ENCODE measurements around the gene DSCAM. TPM values are rescaled to one million over a fixed set of nuclear protein-coding genes. Genes with fewer than 3 reads are reported as not detected.
"Not testable (repeated sequence)": the region's sequence is repeated elsewhere in the genome, so short reads cannot be mapped to it uniquely, and the experiment has no call there.

DSCAM gene
- total RNA-seq, 1 experiment from 2014 or later: not detected

DNA sequence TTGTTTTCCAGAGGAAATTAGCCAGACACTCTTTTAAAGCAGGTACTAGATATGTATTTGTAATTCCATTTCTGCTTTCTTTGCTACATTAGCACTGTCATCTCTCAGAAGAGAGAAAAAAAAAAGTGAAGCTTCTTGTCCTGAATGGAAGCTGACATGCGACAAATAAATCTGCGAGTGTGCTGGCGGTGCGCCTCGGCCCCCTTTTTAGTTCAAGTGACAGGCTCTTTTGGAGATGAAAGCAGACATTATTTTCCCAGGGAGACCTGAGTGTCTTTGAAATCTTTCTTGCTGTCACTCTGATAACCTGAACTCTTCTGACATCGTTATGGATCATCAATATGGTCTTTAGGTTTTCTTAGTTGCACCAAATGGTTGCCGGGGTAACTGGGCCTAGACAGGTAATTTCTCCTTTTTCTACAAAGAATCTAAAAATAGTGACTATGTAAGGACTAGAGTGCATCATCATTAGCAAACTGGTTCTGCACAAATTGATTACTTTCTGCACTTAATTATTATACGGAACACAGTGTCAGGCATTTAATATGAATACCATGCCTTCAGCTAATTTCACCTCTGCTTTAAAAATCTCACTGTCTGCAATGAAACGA lies 501.1 kb downstream of the DSCAM start:
- Histone ChIP-seq H3K4me3 (no peak overlapping the region), H3K36me3 (no peaks in the 10 kb centered on the region), H3K27me3 (peaks cover 4% of the 10 kb centered on the region), H3K9me3 (no peaks in the 10 kb centered on the region)
- no peak for DNase-seq

DNA sequence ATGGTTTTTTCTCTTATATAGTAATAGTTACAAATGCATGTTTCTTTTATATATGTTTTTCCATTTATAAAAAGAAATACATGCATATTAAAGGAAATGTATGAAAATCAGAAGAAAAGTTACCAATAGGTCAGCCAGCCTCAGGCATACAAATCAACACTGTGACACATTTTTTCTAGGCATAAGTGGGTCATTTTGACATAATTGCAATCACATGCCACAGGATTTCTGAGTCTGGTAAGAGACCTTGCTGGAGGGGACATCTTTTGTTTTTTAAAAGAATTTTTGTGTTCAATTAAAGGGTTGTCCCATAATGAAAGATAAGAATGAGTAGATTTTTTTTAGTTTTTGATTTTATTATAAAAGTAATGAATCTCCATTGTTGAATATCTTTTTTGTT lies 506.6 kb downstream of the DSCAM start:
- no peak overlapping the region for H3K4me3 ChIP-seq
- no peaks in the 10 kb centered on the region for H3K36me3 ChIP-seq
- DNase-seq: no peak
- no peaks in the 10 kb centered on the region for H3K9me3 ChIP-seq
- peaks cover 9% of the 10 kb centered on the region; the same call in 1 of the 2 replicates for H3K27me3 ChIP-seq

DNA sequence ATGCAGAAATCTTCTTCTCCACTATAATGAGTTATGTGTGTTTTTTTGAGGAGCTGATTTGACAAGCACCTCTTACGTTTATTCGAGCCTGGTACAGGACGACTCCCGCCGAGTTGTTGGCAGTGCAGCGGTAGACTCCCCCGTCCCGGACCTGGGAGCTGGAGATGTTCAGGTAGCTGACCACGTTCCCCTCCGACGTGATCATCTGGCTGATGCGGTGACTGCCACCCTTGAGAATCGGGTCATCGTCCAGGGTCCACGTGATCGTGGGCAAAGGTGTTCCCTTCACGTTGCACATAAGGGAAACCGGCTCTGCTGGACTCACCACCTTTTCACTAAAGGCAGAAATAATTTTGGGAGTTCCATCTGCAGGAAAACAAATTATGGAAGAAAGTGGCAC lies 507.9 kb downstream of the DSCAM start:
- Histone ChIP-seq H3K36me3 (no peaks in the 10 kb centered on the region), H3K4me3 (no peak overlapping the region), H3K9me3 (no peaks in the 10 kb centered on the region), H3K27me3 (peaks cover 10% of the 10 kb centered on the region)
- no peak for DNase-seq

DNA sequence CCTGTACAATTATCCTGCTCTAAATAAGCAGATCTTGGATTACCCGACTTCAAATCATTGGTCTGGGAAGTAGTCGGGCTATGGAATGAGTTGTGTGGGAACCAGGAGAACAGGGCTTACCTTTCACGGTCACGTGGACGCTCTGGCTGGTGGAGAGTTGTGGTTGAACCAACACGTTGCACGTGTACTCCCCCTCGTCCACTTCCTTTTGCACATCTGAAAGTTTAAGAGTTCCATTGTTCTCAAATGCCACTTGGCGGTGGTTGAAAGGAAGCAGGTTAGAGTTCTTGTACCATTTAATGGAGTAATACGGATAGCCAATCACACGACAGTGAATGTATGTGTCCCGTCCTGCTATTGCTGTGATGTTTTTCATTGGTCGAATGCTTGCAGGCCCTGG lies 509.0 kb downstream of the DSCAM start:
- Histone ChIP-seq H3K27me3 (peaks cover 10% of the 10 kb centered on the region), H3K4me3 (no peak overlapping the region), H3K9me3 (no peaks in the 10 kb centered on the region), H3K36me3 (no peaks in the 10 kb centered on the region)
- no peak for DNase-seq

DNA sequence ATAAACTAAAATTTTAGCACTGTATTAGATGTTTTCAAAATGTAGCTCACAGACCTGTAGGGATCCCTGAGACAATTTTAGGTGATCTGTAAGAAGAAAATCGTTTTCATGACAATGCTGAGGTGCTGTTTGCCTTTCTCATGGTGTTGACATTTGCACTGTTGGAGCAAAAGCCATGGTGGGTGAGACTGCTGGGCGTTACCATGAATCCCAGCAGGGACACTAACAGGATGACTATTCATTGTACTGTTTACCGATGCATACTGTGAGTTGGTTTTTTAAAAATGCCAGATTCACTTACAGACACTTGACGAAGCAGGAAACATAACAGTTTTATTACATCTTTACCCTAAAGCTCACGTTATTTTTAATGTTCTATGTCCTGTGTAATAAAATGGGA lies 511.3 kb downstream of the DSCAM start:
- Histone ChIP-seq H3K27me3 (peaks cover 10% of the 10 kb centered on the region), H3K9me3 (no peaks in the 10 kb centered on the region), H3K4me3 (no peak overlapping the region), H3K36me3 (no peaks in the 10 kb centered on the region)
- no peak for DNase-seq

DNA sequence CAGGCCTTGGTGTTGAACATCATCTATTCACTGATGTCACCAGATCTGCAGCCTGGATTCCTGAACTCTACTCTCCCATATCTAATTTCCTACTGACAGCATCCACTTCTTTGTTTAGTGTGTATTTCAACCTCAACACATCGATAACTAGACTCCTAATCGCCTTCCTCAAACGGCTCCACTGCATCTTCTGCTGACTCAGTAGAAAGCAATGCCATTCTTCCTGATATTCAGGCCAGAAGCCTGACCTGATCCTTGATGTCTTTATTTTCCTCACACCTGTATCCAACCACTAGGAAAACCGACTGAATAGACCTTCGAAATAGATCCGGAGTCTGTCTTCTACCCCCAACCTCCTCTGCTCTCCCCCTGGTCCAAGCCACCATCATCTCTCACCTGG lies 512.8 kb downstream of the DSCAM start:
- Histone ChIP-seq H3K27me3 (peaks cover 8% of the 10 kb centered on the region), H3K9me3 (no peaks in the 10 kb centered on the region), H3K4me3 (no peak overlapping the region), H3K36me3 (no peaks in the 10 kb centered on the region)
- no peak for DNase-seq

DNA sequence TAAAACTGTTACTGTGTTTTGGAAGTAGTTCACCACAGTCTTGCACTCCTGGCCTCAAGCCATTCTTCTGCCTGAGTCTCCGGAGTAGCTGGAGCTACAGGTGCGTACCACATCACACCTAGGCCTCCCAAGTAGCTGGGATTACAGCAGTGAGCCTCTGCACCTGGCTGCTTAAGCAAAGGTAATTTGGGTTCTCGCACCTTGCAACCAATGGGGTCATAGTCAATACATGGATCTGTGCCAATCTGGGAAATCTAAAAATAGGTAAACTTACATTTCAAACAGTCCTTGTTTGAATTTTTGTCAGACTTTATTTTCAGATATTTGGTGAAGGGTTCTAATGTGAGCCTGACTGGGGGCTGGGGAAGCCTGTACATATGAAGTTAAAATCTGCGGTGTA lies 513.2 kb downstream of the DSCAM start:
- H3K9me3 ChIP-seq: no peaks in the 10 kb centered on the region
- DNase-seq: no peak
- no peaks in the 10 kb centered on the region for H3K36me3 ChIP-seq
- peaks cover 8% of the 10 kb centered on the region for H3K27me3 ChIP-seq
- no peak overlapping the region for H3K4me3 ChIP-seq

DNA sequence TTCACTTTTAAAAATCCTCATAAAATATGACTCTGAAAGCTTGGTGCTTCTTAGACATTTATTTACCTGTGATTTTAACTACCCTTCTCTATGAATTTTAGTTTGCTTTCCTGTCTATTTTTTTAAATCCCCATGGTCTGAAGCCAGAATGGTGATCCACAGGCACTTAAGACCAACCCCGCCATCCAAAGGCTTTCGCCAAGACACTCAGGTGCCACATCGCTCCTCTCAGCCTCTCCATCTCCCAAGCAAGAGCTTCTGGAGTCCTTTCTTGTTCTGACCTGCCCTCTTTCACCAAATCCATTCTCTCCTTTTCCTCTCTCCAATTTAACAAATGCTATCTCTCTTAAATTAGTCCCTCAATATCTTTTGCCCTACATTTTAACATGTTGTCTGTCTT lies 515.2 kb downstream of the DSCAM start:
- Histone ChIP-seq H3K9me3 (no peaks in the 10 kb centered on the region), H3K27me3 (peaks cover 4% of the 10 kb centered on the region; the same call in 1 of the 2 replicates), H3K4me3 (no peak overlapping the region), H3K36me3 (no peaks in the 10 kb centered on the region)
- DNase-seq: no peak

DNA sequence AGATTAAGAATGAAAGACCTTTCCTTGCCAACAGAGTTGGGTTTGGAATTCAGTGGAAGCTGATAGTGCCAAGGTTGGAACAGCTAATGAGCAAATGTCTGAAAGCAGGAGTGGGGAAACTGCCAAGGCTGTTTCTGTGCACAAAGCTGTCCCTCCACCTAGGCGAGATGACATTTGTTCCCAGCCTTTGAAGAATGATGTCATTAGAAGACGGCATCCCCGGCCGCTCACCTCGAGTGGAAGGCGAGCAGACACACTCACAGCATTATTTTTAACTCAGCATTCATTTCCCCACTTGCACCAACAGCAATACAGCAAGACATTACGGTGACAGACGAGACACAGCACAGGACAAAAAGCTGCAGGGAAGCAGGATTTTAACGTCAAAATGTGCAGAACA lies 515.8 kb downstream of the DSCAM start:
- peaks cover 4% of the 10 kb centered on the region; the same call in 1 of the 2 replicates for H3K27me3 ChIP-seq
- H3K4me3 ChIP-seq: no peak overlapping the region
- no peaks in the 10 kb centered on the region for H3K9me3 ChIP-seq
- DNase-seq: no peak
- H3K36me3 ChIP-seq: no peaks in the 10 kb centered on the region

DNA sequence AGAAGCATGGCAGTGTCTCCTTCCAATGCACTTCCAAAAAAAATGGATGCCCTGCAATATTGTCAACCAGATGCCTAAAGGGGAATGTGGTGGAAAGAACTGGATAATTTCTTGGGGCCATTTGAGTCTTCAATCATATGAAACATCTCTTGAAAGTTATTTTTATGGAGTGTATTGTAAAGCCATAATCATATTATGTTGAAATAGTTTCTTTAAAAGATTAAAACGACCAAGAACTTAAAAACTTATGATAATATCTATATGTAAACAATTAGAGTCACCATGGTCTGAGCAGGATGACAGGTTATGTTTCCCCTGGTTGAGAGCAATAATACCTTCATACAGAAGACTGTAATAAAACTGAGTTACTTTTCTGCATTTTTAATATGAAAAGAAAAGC lies 522.6 kb downstream of the DSCAM start:
- Histone ChIP-seq H3K36me3 (no peaks in the 10 kb centered on the region), H3K27me3 (no peaks in the 10 kb centered on the region), H3K9me3 (no peaks in the 10 kb centered on the region), H3K4me3 (no peak overlapping the region)
- DNase-seq: no peak

DNA sequence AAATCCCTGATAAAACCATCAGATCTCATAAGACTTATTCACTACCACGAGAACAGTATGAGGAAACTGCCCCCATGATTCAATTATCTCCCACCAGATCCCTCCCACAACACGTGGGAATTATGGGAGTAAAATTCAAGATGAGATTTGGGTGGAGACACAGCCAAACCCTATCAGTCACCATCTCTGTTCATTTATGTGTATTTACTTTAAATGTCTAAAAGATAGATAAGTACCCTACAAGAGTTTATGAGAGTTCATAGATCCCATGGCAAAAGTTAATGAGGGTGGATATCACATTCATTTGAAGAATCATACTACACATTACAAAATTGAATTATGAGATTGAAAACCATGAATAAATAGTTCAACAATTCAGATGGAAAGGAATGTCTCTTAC lies 526.2 kb downstream of the DSCAM start:
- H3K36me3 ChIP-seq, H3K27me3 ChIP-seq, H3K4me3 ChIP-seq, DNase-seq, H3K9me3 ChIP-seq: not testable (repeated sequence)

DNA sequence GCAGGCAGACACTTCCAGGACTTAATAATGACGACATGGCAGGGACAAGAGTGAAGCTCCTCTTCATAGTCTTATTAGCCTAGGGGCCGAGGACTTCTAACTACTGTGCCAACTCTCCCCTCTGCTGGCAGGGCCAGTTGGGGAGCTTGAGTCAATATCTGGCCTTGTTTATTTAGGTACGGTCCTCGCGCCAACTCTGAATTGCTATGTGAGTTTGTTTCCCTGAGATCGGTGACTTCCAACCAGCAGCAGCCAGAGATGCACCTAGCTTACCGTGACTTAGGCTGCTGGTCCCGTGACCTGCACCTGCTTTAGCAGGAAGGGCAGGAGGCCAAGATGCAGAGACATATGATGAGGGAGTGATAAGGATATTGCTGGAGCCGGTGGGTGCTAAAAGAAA lies 528.6 kb downstream of the DSCAM start:
- H3K27me3 ChIP-seq: no peaks in the 10 kb centered on the region
- H3K36me3 ChIP-seq: no peaks in the 10 kb centered on the region
- no peak for DNase-seq
- H3K4me3 ChIP-seq: no peak overlapping the region
- no peaks in the 10 kb centered on the region for H3K9me3 ChIP-seq

DNA sequence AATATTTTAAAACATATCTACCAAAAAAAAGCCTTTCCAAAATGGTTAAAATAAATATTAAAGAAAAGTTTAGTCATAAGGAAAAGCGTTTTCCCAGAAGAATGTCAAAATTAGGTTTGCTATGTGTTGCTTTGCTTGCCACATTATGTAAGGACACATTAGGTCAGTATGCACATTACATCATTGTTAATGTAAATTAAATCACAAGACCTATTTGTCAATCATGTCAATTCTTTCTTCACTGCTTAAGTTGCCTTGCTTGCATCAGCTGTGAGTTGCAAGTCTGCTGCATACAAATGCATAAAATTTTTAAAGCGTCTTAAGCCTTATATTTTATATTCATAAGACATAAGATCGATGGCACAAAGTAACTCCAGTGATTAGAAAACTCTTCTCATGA lies 530.9 kb downstream of the DSCAM start:
- no peaks in the 10 kb centered on the region for H3K27me3 ChIP-seq
- DNase-seq: no peak
- no peaks in the 10 kb centered on the region for H3K36me3 ChIP-seq
- no peak overlapping the region for H3K4me3 ChIP-seq
- no peaks in the 10 kb centered on the region for H3K9me3 ChIP-seq

DNA sequence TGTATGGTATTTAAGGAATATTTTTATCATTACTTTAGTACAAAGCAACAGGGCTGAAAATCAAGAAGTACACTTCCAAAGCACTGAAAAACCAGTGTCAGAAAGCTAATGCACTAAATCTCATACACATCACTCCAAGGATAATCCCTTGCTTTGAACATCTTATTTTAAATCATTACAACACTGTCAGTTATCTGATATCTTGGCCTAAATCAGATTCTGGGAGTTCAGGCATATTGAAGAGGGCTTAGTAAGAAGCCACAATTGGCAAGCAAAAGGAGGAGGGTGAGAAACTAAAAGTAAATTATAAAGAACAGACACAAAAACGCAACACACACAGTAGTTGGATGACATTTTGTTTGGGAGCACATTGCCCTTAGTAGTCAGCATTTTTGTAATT lies 531.3 kb downstream of the DSCAM start:
- Histone ChIP-seq H3K27me3 (no peaks in the 10 kb centered on the region), H3K4me3 (no peak overlapping the region), H3K36me3 (no peaks in the 10 kb centered on the region), H3K9me3 (no peaks in the 10 kb centered on the region)
- DNase-seq: no peak

DNA sequence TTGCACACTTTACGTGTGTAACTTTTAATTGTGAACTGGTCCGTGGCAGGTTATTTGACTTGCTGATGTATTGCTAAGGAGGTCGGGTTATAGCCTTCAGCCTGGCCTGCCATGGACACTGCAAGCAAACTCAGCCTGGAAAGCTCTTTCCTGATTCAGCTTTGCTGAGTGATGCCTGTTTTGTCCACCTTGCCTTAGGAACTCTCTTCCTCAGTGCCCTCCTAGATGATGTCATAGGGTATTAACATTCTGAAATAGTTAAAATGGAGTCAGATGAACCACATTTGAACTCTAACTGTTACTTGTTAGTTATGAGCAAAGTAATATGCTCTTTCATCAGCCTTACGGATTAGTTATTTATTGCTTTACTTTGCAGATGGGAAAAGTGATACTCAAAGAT lies 533.7 kb downstream of the DSCAM start:
- Histone ChIP-seq H3K9me3 (no peaks in the 10 kb centered on the region), H3K4me3 (no peak overlapping the region), H3K27me3 (no peaks in the 10 kb centered on the region), H3K36me3 (no peaks in the 10 kb centered on the region)
- DNase-seq: no peak

DNA sequence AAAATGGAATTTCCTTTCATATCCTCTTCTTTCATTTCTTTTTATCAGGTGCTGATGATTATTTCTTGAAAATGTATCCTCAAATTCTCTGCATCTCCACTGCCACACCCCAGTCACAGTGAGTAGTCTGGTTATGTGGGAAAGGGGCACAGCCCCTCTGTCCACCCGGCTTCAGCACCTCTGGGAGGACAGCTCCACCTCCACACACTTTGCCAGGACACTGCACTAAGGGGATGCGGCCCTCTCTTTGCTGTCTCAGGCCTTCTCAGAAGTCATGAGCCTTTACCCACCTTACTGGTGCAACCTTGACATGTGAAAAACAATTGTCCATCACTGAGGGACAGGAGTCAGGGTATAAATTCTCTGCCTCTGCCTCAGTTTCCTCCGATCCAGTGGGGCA lies 546.7 kb downstream of the DSCAM start:
- Histone ChIP-seq H3K4me3 (no peak overlapping the region), H3K36me3 (no peaks in the 10 kb centered on the region), H3K27me3 (no peaks in the 10 kb centered on the region), H3K9me3 (no peaks in the 10 kb centered on the region)
- no peak for DNase-seq

DNA sequence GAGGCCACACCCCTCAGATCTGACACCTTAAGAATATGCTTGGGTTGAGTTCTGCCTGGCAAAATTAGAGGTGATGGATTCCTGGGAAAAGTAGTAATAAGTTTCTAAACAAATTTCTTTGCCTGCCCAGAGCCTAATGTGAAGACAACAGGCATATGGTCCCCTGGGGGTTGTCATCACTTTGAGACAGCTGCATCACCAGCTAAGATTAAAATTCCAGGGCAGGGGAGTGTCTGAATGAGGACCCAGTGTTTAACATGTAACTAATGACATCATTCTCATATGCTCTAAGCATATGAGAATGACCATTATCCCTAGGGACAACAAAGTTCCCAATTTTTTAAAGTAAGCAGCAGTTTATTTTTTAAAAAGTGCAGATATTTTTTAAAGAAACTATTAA lies 547.5 kb downstream of the DSCAM start:
- Histone ChIP-seq H3K36me3 (no peaks in the 10 kb centered on the region), H3K4me3 (no peak overlapping the region), H3K27me3 (no peaks in the 10 kb centered on the region), H3K9me3 (no peaks in the 10 kb centered on the region)
- no peak for DNase-seq

DNA sequence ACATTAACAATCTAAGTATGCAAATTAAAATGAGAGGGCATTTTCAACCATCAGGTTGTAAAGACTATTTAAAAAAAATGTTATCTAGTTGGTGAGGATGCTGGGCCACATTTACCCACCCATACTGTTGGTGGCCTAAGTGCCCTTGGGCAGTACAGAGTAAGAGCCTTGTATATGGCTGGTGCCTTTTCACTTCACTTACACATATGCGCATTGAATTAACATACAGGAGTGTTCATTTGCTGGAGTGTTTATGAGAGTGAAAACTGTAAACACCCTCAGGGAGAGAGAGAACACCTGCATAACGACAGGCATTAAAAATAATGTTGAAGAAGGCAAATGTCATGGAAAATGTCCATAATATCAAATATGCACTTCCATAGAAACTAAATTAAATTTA lies 552.6 kb downstream of the DSCAM start:
- DNase-seq: no peak
- H3K4me3 ChIP-seq: no peak overlapping the region
- H3K27me3 ChIP-seq: no peaks in the 10 kb centered on the region
- no peaks in the 10 kb centered on the region for H3K36me3 ChIP-seq
- H3K9me3 ChIP-seq: no peaks in the 10 kb centered on the region

DNA sequence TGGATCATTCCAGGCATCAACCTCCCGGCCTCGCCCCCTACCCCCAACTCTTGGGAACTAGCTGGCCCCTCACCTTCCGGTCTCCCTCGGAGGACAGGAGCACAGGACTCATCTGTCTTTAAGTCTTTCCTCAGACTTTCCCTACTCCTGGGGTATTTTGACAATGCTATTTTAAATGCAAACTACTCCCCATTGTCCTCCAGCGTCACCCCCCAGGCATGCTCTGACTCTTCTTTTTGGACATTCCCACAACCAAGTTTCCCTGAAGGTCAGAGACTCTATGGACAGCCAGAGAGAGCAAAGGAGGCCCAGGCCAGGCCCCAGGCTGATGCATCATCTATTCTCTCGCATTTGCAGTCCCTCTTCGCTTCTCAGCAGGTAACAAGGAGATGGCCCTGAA lies 555.4 kb downstream of the DSCAM start:
- Histone ChIP-seq H3K27me3 (peaks cover 2% of the 10 kb centered on the region; the same call in 1 of the 2 replicates), H3K4me3 (no peak overlapping the region), H3K9me3 (no peaks in the 10 kb centered on the region), H3K36me3 (no peaks in the 10 kb centered on the region)
- DNase-seq: no peak

Data from MG63 (cell line).